ENCODE results near the gene CFAP74. TPM values are rescaled to one million over a fixed set of nuclear protein-coding genes. Genes with fewer than 3 reads are reported as not detected.
A peak's percentile ranks its signal among the peaks of the same experiment; 100 is the strongest.
"Not testable (repeated sequence)": the region's sequence is repeated elsewhere in the genome, so short reads cannot be mapped to it uniquely, and the experiment has no call there.

Gene CFAP74
- total RNA-seq, 2 donors from 2014 or later, result not detected

DNA sequence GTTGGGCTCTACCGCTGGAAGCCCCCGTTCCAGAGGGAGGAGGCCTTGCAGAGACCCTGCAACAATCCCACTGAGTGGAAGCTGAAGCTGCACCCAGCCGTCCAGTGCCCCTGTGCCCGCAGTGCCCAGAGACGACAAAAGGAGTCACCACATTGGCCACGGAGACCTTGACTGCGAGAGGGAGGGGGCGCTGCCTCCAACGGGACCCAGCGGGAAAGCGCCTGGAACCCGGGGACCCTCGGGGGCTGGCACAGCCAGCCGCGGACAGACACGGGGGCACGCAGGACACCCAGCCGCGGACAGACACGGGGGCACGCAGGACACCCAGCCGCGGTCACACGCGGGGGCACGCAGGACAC lies 22.5 kb downstream of the CFAP74 start:
- ATAC-seq (no peak), DNase-seq (ENCODE audit: low spot score) (no peak)
- H3K27me3 Mint-ChIP-seq, result no peaks in the 10 kb centered on the region
- no peak overlapping the region for H3K4me3 Mint-ChIP-seq
- H3K27ac Mint-ChIP-seq, result no peak overlapping the region
- no peaks in the 10 kb centered on the region for H3K36me3 Mint-ChIP-seq
- H3K9me3 Mint-ChIP-seq, result no peaks in the 10 kb centered on the region
- H3K4me1 Mint-ChIP-seq (ENCODE audit: low read depth in 2 of 2), result no peaks in the 10 kb centered on the region

DNA sequence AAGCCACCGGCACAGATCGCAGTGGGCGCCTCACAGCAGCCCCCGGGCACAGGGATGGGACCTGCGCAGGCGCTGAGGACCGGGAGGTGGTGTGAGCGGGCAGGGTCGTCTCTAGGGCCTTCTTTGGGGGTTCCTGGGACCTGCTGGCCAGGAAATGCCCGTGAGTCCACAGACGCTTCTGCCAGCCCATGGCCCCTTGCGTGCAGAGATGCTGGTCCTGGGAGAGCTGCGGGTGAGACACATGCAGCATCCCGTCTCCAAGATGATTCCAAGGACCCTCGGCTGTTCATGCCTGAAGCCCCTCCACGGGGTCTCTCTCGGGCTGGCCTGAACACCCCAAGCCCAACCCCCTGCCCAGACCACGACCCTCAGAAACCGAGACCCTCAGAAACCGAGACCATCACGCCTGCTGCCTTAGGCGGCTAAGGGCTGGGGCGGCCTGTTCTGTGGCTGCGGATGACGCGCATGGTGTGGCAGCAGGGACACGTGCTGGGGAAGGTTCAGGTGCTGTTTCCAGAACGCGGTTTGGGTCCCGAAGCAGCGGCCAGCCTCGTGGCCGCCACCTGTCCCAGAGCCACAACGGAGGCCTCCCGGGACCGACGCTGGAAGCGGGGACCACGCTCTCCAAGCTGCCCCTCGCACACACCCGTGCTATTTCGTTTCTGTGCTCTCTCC lies 23.0 kb downstream of the CFAP74 start:
- Mint-ChIP-seq H3K27me3 (no peaks in the 10 kb centered on the region), H3K4me1 (ENCODE audit: low read depth in 2 of 2) (no peaks in the 10 kb centered on the region), H3K36me3 (no peaks in the 10 kb centered on the region), H3K4me3 (no peak overlapping the region), H3K27ac (no peak overlapping the region), H3K9me3 (no peaks in the 10 kb centered on the region)
- no peak for DNase-seq (ENCODE audit: low spot score)
- no peak for ATAC-seq

DNA sequence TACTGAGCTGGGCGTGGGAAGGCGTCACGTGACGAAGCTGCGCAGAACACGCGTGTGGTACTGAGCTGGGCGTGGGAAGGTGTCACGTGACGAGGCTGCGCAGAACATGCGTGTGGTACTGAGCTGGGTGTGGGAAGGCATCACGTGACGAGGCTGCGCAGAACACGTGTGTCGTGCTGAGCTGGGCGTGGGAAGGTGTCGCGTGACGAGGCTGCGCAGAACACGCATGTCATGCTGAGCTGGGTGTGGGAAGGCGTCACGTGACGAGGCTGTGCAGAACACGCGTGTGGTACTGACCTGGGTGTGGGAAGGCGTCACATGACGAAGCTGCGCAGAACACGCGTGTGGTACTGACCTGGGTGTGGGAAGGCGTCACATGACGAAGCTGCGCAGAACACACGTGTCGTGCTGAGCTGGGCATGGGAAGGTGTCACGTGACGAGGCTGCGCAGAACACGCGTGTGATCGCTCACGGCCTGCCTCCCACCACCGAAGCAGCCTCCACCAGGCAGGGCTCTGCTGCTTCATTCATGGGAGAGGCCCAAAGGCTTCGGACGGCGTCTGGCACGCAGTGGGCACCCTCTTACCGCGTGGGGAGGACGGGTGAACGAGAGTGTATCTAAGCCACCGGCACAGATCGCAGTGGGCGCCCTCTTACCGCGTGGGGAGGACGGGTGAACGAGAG lies 24.0 kb downstream of the CFAP74 start:
- Mint-ChIP-seq H3K36me3 (no peaks in the 10 kb centered on the region), H3K27ac (no peak overlapping the region), H3K4me1 (ENCODE audit: low read depth in 2 of 2) (no peaks in the 10 kb centered on the region), H3K9me3 (no peaks in the 10 kb centered on the region), H3K27me3 (no peaks in the 10 kb centered on the region), H3K4me3 (no peak overlapping the region)
- ATAC-seq (no peak), DNase-seq (ENCODE audit: low spot score) (no peak)

DNA sequence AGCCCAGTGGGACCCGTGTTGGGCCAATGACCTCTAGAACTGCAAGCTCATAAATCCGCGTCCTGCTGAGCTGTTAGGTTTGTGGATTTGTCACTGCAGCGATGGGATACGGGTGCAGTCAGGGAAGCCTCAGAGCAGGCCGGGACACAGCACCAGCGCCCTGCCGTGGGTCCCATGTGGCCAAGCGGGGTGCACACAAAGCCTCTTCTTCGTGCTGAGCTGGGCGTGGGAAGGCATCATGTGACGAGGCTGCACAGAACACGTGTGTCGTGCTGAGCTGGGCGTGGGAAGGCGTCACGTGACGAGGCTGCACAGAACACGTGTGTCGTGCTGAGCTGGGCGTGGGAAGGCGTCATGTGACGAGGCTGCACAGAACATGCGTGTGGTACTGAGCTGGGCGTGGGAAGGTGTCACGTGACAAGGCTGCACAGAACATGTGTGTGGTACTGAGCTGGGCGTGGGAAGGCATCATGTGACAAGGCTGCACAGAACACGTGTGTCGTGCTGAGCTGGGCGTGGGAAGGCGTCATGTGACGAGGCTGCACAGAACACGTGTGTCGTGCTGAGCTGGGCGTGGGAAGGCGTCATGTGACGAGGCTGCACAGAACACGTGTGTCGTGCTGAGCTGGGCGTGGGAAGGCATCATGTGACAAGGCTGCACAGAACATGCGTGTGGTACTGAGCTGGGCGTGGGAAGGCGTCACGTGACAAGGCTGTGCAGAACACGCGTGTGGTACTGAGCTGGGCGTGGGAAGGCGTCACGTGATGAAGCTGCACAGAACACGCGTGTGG lies 24.7 kb downstream of the CFAP74 start:
- not testable (repeated sequence) for H3K9me3 Mint-ChIP-seq; H3K4me3 Mint-ChIP-seq; ATAC-seq; H3K27me3 Mint-ChIP-seq; DNase-seq (ENCODE audit: low spot score); H3K4me1 Mint-ChIP-seq (ENCODE audit: low read depth in 2 of 2); H3K27ac Mint-ChIP-seq; H3K36me3 Mint-ChIP-seq

DNA sequence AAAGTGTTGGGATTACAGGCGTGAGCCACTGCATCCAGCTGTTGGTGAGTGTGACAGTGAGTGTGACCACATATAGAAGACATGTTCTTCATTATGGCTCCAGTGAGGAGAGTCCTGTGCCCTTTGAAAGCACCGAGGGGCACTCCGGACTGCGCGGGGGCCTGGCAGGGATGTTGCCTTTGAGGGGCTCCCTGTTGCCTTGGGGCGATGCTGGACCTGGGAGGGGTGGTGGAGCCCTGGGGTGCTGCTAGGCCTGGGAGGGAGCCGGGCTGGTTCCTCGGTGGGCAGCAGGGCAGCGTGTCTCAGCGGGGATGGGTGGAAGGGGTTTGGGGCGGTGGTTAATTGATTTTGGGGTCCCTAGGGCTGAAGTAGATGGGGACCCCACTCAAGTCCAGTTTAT lies 25.5 kb downstream of the CFAP74 start:
- ATAC-seq (peak in 1 of 2 donors; percentile 31), DNase-seq (ENCODE audit: low spot score) (no peak)
- no peaks in the 10 kb centered on the region for H3K4me1 Mint-ChIP-seq (ENCODE audit: low read depth in 2 of 2)
- no peak overlapping the region for H3K4me3 Mint-ChIP-seq
- H3K27ac Mint-ChIP-seq, result no peak overlapping the region
- H3K36me3 Mint-ChIP-seq, result no peaks in the 10 kb centered on the region
- H3K9me3 Mint-ChIP-seq, result no peaks in the 10 kb centered on the region
- H3K27me3 Mint-ChIP-seq, result no peaks in the 10 kb centered on the region

DNA sequence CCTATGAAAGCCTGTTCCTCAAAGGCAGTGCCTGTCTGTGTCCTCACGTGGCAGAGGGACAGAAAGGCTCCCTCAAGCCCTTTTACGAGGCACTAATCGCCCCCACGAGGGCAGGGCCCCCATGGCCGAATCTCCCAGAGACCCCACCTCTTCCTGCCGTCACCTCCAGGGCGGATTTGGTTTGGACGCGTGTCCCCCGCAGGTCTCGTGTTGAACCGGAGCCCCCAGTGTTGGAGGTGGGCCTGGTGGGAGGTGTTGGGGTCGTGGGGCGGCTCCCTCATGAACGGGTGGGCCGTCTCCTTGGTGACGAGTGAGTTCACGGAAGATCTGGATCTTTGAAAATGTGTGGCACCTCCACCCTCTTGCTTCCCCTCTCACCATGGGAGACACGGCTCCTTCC lies 27.6 kb downstream of the CFAP74 start:
- ATAC-seq (no peak), DNase-seq (ENCODE audit: low spot score) (no peak)
- no peaks in the 10 kb centered on the region for H3K36me3 Mint-ChIP-seq
- H3K27me3 Mint-ChIP-seq, result no peaks in the 10 kb centered on the region
- H3K27ac Mint-ChIP-seq, result no peak overlapping the region
- no peaks in the 10 kb centered on the region for H3K4me1 Mint-ChIP-seq (ENCODE audit: low read depth in 2 of 2)
- H3K4me3 Mint-ChIP-seq, result no peak overlapping the region
- H3K9me3 Mint-ChIP-seq, result no peaks in the 10 kb centered on the region

DNA sequence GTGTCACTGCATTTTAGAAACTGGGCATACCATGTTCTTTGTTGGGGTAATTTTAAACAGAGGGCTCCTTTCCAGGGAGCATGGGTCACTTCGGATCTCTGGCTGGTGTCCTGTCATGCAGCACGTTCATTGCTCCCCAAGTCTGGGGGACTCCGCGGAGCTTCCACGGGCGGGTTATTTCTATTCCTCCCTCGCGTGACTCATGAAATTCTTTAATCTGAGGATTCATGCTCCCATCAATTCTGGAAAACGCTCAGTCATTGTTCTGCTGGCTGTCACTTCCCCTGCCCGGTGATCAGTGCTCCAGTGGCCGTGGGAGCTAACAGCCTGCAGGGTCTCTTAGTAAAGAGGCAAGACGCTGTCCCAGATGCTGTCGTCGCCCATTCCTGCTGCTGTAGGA lies 28.1 kb downstream of the CFAP74 start:
- no peaks in the 10 kb centered on the region for H3K36me3 Mint-ChIP-seq
- ATAC-seq (no peak), DNase-seq (ENCODE audit: low spot score) (no peak)
- H3K9me3 Mint-ChIP-seq, result no peaks in the 10 kb centered on the region
- H3K27ac Mint-ChIP-seq, result no peak overlapping the region
- no peaks in the 10 kb centered on the region for H3K4me1 Mint-ChIP-seq (ENCODE audit: low read depth in 2 of 2)
- no peaks in the 10 kb centered on the region for H3K27me3 Mint-ChIP-seq
- H3K4me3 Mint-ChIP-seq, result no peak overlapping the region

DNA sequence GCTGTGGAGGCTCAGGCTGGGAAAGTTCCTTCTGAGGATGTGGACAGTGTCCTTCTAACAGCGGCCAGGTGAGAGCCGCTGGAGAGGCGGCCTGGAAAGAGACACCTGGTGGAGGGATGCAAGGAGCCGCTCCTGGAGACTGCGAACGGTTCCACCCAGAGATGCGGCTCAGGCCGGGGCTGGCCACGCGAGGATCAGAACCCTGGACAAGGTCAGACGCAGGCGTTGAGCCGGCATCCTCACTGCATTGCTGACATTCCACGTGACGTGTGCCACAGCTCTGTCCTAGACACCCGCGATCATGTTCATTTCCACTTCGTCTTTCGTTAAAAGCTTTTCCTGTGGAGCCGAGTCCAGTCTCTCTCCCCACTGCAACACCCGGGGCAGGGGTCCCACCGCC lies 28.8 kb downstream of the CFAP74 start:
- no peaks in the 10 kb centered on the region for H3K36me3 Mint-ChIP-seq
- no peaks in the 10 kb centered on the region for H3K9me3 Mint-ChIP-seq
- H3K27ac Mint-ChIP-seq, result no peak overlapping the region
- DNase-seq (ENCODE audit: low spot score) (no peak), ATAC-seq (no peak)
- no peak overlapping the region for H3K4me3 Mint-ChIP-seq
- no peaks in the 10 kb centered on the region for H3K27me3 Mint-ChIP-seq
- H3K4me1 Mint-ChIP-seq (ENCODE audit: low read depth in 2 of 2), result no peaks in the 10 kb centered on the region

DNA sequence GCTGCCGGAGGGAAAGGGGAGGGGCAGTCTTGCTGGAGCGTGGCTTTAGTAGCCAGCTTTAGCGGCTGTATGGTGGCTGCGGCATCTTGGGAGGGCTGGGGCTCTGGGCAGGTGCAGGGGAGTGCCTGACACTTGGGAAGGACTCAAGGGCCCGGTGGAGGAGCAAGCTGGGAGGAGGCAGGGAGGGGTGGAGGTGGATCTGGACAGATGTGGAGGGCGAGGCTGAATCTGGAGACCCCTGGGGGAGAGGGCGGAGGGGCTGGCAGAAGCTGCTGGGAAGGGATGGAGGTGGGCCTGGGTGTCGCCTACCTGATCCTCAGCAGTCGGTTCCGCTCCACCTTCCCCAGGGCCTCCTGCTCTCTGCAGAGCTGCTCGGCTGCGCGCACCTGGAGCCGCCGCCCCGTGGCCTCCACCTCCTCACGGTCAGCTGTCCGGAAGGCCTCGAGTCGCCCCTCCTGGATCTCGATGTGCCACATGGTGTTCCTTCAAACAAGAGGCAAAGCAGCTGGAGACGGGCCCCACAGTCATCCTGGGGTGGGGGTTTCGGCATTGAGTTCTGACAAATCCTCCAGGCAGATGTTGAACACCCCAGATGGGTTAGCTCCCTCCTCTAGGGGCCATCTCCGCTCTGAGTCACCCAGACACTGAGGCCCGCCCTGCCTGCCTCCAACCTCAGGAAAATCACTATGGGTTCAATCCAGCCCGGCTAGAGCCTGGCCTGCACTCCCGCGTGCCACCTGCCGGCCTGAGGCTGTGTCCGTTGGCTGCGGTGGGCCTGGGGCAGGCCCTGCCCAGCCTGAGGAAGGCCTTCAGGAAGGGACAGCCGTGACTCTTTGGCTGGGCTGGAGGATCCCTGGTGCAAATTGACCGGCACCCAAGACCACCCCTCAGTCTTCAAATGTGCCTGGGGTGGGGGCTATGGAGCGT lies 29.6 kb downstream of the CFAP74 start:
- ATAC-seq (peak; percentile 12 to 54), DNase-seq (ENCODE audit: low spot score) (no peak)
- H3K4me3 Mint-ChIP-seq, result no peak overlapping the region
- no peaks in the 10 kb centered on the region for H3K9me3 Mint-ChIP-seq
- H3K36me3 Mint-ChIP-seq, result no peaks in the 10 kb centered on the region
- no peaks in the 10 kb centered on the region for H3K27me3 Mint-ChIP-seq
- H3K27ac Mint-ChIP-seq, result no peak overlapping the region
- no peaks in the 10 kb centered on the region for H3K4me1 Mint-ChIP-seq (ENCODE audit: low read depth in 2 of 2)

DNA sequence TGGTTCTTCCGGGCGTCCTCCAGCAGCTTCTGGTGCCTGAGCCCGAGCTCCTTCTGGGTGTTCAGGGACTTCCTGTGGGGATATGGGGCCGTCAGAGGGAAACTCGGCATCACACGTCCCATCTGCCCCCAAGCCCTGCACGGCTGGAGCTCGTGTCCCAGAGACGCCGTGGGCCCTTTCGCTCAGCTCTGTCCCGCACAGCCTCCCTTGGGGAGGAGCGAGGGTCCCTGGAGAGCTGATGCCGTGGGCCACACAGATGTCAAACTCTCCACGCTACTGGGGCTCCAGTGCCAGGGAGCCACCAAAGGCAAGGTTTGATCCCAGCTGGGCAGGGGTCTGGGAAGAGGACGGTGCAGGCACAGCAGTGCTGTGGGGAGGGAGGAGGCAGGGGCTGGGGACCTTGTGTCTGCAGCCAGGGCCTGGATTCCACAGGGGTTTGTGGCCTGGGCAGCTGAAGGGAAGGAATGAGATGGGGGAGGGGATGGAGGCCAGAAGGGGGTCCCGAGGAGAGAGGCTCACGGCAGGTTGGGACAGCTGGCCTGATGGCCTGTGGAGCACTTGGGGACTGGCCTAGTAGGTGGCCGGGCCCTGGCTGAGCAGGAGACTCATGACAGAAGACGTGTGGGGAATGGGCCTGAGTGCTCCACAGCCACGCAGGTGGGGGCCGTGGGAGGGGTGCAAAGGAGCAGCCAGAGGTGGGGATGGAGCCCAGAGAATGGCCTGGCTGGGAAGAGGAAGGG lies 30.4 kb downstream of the CFAP74 start:
- Mint-ChIP-seq H3K4me3 (no peak overlapping the region), H3K4me1 (ENCODE audit: low read depth in 2 of 2) (no peaks in the 10 kb centered on the region), H3K36me3 (no peaks in the 10 kb centered on the region), H3K9me3 (no peaks in the 10 kb centered on the region), H3K27me3 (peaks cover 0 to 1% of the 10 kb centered on the region in 2 donors), H3K27ac (no peak overlapping the region)
- ATAC-seq (no peak), DNase-seq (ENCODE audit: low spot score) (no peak)

DNA sequence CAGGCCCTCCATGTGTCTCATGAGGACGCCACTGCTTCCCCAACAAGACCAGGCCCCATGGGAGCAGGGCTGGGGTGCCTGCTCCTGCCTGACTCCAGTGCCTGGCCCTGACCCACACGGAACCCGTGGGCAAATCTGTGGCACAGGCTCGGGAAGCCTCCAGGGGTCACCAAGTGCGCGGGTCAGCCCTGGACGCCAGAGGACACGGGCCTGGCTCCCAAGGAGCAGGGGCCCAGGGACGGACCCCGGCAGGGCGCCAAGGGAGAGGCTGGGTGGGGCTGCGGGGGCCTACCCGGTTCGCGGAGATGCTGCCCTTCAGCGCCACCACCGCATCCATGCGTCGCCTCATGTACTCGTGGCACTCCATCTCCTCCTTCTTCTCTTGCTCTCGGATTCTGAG lies 31.9 kb downstream of the CFAP74 start:
- Mint-ChIP-seq H3K36me3 (no peaks in the 10 kb centered on the region), H3K9me3 (no peaks in the 10 kb centered on the region), H3K27ac (no peak overlapping the region), H3K4me3 (no peak overlapping the region), H3K4me1 (ENCODE audit: low read depth in 2 of 2) (no peaks in the 10 kb centered on the region), H3K27me3 (peaks cover 4 to 8% of the 10 kb centered on the region in 2 donors)
- DNase-seq (ENCODE audit: low spot score) (no peak), ATAC-seq (no peak)

DNA sequence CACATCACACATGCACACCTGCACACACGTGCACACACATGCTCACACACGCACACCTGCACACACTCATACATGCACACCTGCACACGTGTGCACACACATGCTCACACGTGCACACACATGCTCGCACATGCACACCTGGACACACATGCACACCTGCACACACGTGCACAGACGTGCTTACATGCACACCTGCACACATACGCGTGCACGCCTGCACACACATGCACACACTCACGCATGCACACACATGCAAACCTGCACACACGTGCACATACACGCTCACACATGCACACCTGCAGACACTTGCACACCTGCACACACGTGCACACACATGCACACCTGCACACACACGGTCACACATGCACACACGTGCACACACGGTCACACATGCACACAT lies 32.6 kb downstream of the CFAP74 start:
- no peaks in the 10 kb centered on the region for H3K9me3 Mint-ChIP-seq
- H3K27ac Mint-ChIP-seq, result no peak overlapping the region
- no peaks in the 10 kb centered on the region for H3K36me3 Mint-ChIP-seq
- ATAC-seq (no peak), DNase-seq (ENCODE audit: low spot score) (no peak)
- H3K27me3 Mint-ChIP-seq, result peaks cover 4 to 8% of the 10 kb centered on the region in 2 donors
- H3K4me1 Mint-ChIP-seq (ENCODE audit: low read depth in 2 of 2), result no peaks in the 10 kb centered on the region
- H3K4me3 Mint-ChIP-seq, result no peak overlapping the region
